ENCODE results near the gene NEURL2.

Gene NEURL2

GRCh38 chr20:45848969-45849582, 41.9 kb downstream of the NEURL2 start:
- peaks cover 43% of the 10 kb centered on the region for H3K36me3 Mint-ChIP-seq (ENCODE audit: low read depth)
- no peak overlapping the region for H3K4me3 Mint-ChIP-seq
- H3K4me1 Mint-ChIP-seq: peaks cover 5% of the 10 kb centered on the region
- no peaks in the 10 kb centered on the region for H3K9me3 Mint-ChIP-seq
- H3K27ac Mint-ChIP-seq: no peak overlapping the region
- TF ChIP-seq, protein P1, sequence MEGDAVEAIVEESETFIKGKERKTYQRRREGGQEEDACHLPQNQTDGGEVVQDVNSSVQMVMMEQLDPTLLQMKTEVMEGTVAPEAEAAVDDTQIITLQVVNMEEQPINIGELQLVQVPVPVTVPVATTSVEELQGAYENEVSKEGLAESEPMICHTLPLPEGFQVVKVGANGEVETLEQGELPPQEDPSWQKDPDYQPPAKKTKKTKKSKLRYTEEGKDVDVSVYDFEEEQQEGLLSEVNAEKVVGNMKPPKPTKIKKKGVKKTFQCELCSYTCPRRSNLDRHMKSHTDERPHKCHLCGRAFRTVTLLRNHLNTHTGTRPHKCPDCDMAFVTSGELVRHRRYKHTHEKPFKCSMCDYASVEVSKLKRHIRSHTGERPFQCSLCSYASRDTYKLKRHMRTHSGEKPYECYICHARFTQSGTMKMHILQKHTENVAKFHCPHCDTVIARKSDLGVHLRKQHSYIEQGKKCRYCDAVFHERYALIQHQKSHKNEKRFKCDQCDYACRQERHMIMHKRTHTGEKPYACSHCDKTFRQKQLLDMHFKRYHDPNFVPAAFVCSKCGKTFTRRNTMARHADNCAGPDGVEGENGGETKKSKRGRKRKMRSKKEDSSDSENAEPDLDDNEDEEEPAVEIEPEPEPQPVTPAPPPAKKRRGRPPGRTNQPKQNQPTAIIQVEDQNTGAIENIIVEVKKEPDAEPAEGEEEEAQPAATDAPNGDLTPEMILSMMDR (IDR thresholded peaks at IDR 0.05; ENCODE audit: unreplicated experiment in 3 of 3): no peak
- no peaks in the 10 kb centered on the region for H3K27me3 Mint-ChIP-seq (ENCODE audit: low read depth)

DNA sequence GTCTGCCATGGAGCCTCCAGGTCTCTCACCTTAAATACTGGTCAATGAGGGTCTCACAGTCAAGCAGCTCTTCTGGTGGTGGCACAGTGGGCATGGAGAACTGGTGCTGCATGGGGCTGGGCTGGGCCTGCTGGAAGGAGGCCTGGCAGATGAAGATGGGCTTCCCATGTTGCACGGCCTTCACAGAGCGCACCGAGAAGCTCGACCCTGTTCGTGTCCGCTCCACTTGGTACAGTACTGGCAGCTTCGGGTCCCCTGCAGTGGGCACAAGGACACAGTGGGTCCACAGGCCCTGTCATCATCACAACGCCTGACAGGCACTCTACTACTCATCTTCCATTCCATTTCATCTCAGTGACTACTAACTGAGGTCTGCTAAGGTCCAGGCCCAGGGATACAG, 42.6 kb downstream of the NEURL2 start:
- no peaks in the 10 kb centered on the region for H3K9me3 Mint-ChIP-seq

GRCh38 chr20:45845452-45845851, 45.6 kb downstream of the NEURL2 start:
- H3K27me3 Mint-ChIP-seq (ENCODE audit: low read depth): no peaks in the 10 kb centered on the region
- H3K9me3 Mint-ChIP-seq: no peaks in the 10 kb centered on the region
- H3K27ac Mint-ChIP-seq: no peak overlapping the region
- H3K36me3 Mint-ChIP-seq (ENCODE audit: low read depth): peaks cover 50% of the 10 kb centered on the region
- TF ChIP-seq, protein P1 (IDR thresholded peaks at IDR 0.05; ENCODE audit: unreplicated experiment in 3 of 3): no peak
- peaks cover 11% of the 10 kb centered on the region for H3K4me1 Mint-ChIP-seq
- no peak overlapping the region for H3K4me3 Mint-ChIP-seq

More for the DNA sequence above, 42.6 kb downstream of the NEURL2 start:
- Mint-ChIP-seq H3K27me3 (ENCODE audit: low read depth) (no peaks in the 10 kb centered on the region), H3K27ac (no peak overlapping the region), H3K4me1 (no peaks in the 10 kb centered on the region), H3K4me3 (no peak overlapping the region), H3K36me3 (ENCODE audit: low read depth) (peaks cover 42% of the 10 kb centered on the region)
- TF ChIP-seq, protein P1 (IDR thresholded peaks at IDR 0.05; ENCODE audit: unreplicated experiment in 3 of 3): no peak

GRCh38 chr20:45843506-45843905, 47.5 kb downstream of the NEURL2 start:
- Mint-ChIP-seq H3K27me3 (ENCODE audit: low read depth) (no peaks in the 10 kb centered on the region), H3K36me3 (ENCODE audit: low read depth) (peaks cover 41% of the 10 kb centered on the region), H3K4me3 (no peak overlapping the region), H3K9me3 (no peaks in the 10 kb centered on the region), H3K27ac (no peak overlapping the region), H3K4me1 (peaks cover 11% of the 10 kb centered on the region)
- TF ChIP-seq, protein P1 (IDR thresholded peaks at IDR 0.05; ENCODE audit: unreplicated experiment in 3 of 3): no peak

DNA sequence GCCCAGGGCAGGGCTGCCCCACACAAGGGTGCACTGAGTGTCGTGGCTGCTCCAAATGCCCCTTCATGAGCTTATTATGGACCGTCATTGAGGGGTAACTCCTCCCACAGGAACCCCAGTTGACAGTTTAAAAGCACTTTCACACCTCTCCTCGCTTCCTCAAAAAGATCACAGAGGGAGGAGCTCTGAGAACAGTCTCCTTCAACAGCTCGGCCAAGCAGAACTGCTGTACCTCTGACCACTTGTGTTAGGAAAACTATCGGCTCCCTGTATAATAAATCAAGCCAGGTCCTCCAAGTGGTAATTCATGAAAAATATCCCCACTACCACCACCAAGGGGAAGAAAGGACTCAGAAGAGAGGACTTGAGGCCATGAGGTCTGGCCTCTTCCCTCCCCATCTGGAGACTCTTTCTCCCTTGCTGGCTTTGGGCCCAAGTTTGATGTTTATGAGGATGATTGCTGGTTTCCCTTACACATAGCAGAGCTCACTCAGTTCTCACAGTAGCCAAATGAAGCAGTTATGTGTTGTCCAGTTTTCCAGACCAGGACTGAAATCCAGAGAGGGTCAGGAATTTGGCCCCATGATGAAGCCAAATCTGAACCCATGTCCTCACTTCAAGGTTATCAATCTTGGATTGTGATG, 48.7 kb downstream of the NEURL2 start:
- no peaks in the 10 kb centered on the region for H3K9me3 Mint-ChIP-seq
- no peak overlapping the region for H3K4me3 Mint-ChIP-seq
- TF ChIP-seq, protein P1 (IDR thresholded peaks at IDR 0.05; ENCODE audit: unreplicated experiment in 3 of 3): no peak
- no peaks in the 10 kb centered on the region for H3K27me3 Mint-ChIP-seq (ENCODE audit: low read depth)
- H3K27ac Mint-ChIP-seq: peak overlapping the region; percentile 14 to 61 (median 20)
- peaks cover 13% of the 10 kb centered on the region for H3K4me1 Mint-ChIP-seq
- peaks cover 38% of the 10 kb centered on the region for H3K36me3 Mint-ChIP-seq (ENCODE audit: low read depth)
